ENCODE data around the gene BMP7.

DNA sequence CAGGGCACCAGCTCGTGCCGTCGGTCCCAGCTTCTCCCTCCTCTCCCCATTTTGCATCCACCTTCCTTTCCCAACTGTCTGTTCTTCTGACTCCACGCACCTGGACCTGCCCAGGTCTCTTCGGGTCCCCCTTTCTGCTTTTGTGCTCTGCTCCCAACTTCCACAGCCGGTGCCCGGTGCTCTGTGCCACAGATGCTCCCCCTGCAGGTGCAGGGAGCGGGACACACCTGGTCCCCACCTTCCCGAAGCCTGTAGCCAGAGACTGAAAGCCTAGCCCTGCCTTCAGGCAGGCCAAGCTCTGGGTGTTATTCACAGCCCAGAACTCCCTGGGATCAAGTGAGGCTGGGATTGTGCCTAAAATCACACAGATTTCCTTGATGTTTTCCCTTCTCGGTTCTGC lies 24.6 kb upstream of the BMP7 start:
- TF ChIP-seq, protein P1, sequence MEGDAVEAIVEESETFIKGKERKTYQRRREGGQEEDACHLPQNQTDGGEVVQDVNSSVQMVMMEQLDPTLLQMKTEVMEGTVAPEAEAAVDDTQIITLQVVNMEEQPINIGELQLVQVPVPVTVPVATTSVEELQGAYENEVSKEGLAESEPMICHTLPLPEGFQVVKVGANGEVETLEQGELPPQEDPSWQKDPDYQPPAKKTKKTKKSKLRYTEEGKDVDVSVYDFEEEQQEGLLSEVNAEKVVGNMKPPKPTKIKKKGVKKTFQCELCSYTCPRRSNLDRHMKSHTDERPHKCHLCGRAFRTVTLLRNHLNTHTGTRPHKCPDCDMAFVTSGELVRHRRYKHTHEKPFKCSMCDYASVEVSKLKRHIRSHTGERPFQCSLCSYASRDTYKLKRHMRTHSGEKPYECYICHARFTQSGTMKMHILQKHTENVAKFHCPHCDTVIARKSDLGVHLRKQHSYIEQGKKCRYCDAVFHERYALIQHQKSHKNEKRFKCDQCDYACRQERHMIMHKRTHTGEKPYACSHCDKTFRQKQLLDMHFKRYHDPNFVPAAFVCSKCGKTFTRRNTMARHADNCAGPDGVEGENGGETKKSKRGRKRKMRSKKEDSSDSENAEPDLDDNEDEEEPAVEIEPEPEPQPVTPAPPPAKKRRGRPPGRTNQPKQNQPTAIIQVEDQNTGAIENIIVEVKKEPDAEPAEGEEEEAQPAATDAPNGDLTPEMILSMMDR (IDR thresholded peaks at IDR 0.05) = no peak
- no peak for TF ChIP-seq POLR2A (IDR thresholded peaks at IDR 0.05)

Measured in adrenal gland (tissue), 5 donors.